Lung (tissue), 12 donors: ENCODE measurements around the gene LSMEM2. TPM values are rescaled to one million over a fixed set of nuclear protein-coding genes. Genes with fewer than 3 reads are reported as not detected.

Experiments
- ATAC-seq: fragments of 200-7000 bp; cut with Tn5 transposase; one replicate; pipeline ENCODE4 v1.9.1; 2020; ENCODE audit warnings: moderate number of reproducible peaks; ENCODE audit not compliant: insufficient read depth, low FRiP score
- DNase-seq, 3 donors: peaks; one replicate each; pipeline ENCODE4 v3.0.0-alpha.2; 2013 to 2017
- H3K27ac ChIP-seq, 2 donors: one replicate each; pipeline ENCODE4 v1.5.1; 2013; ENCODE audit warnings: mild to moderate bottlenecking in 2 of 2, moderate library complexity in 2 of 2, control low read depth in 1 of 2, inconsistent platforms in 1 of 2, low read depth in 1 of 2, low read length in 1 of 2
- H3K27me3 ChIP-seq, 3 donors: one replicate each; pipeline ENCODE4 v1.5.1; 2013; ENCODE audit warnings: low read length in 2 of 3; ENCODE audit not compliant: control insufficient read depth in 3 of 3, insufficient read depth in 3 of 3
- H3K36me3 ChIP-seq, 4 donors: one replicate each; pipeline ENCODE4 v1.5.1; 2013; ENCODE audit warnings: low read length in 4 of 4, mild to moderate bottlenecking in 1 of 4, moderate library complexity in 1 of 4; ENCODE audit not compliant: control insufficient read depth in 4 of 4, insufficient read depth in 4 of 4
- H3K4me1 ChIP-seq, 5 donors: one replicate each; pipeline ENCODE4 v1.5.1; 2013; ENCODE audit warnings: low read length in 5 of 5, mild to moderate bottlenecking in 2 of 5, moderate library complexity in 1 of 5; ENCODE audit not compliant: control insufficient read depth in 5 of 5, insufficient read depth in 5 of 5
- H3K4me3 ChIP-seq: one replicate; pipeline ENCODE4 v1.5.1; 2013; ENCODE audit warnings: mild to moderate bottlenecking, control low read depth, moderate library complexity
- H3K9ac ChIP-seq, 2 donors: one replicate each; pipeline ENCODE4 v1.5.1; 2013; ENCODE audit warnings: low read length in 2 of 2, control low read depth in 1 of 2; ENCODE audit not compliant: insufficient read depth in 1 of 2
- H3K9me3 ChIP-seq, 4 donors: one replicate each; pipeline ENCODE4 v1.5.1; 2013; ENCODE audit warnings: low read length in 3 of 4, mild to moderate bottlenecking in 1 of 4, moderate library complexity in 1 of 4; ENCODE audit not compliant: control insufficient read depth in 4 of 4, insufficient read depth in 3 of 4
- CTCF ChIP-seq: IDR thresholded peaks from 2 replicates; pipeline ENCODE4 v1.5.1; 2012; ENCODE audit warnings: mild to moderate bottlenecking; ENCODE audit errors: control extremely low read depth, extremely low read depth
- WGBS, 2 donors: extraction: QIAGEN DNeasy Blood & Tissue Kit; methylation state at CpG; one replicate each; pipeline ENCODE4 v1.1.7; 2013; 5-methylcytosine and 5-hydroxymethylcytosine counted together
- polyA plus RNA-seq, 2 donors: library from polyadenylated mRNA; stranded (reverse); fragments of 200-250 nt; gene quantifications; one replicate each; pipeline ENCODE4 v1.2.1, GENCODE V29; 2013
- total RNA-seq, 2 donors: library from RNA; depleted of rRNA in 1 of 2; stranded (reverse); fragments of >200 nt in 1 of 2; gene quantifications; one replicate each; pipeline ENCODE4 v1.2.1, GENCODE V29; 2014 to 2021
- donor health status: control.
- donor health status: control.
- donor health status: Bipolar disorder and iron deficiency.
- donor health status: healthy.
- donor health status: DM: yes; HTN: yes; CAD: no.

The LSMEM2 gene
- total and polyA plus RNA-seq, 4 donors: 0.10 to 0.49 (median 0.12) TPM; not detected in 1

- H3K4me3 ChIP-seq: peak overlapping the region; percentile 89
- H3K9me3 ChIP-seq: no peaks in the 10 kb centered on the region
- peak overlapping the region; percentile 59 to 90 for H3K9ac ChIP-seq
- peaks cover 0 to 21% (median 16%) of the 10 kb centered on the region in 4 donors for H3K36me3 ChIP-seq
- H3K27me3 ChIP-seq: no peaks in the 10 kb centered on the region
- DNase-seq: no peak
- peak overlapping the region in 1 of 2 donors; percentile 94 for H3K27ac ChIP-seq
- TF ChIP-seq CTCF: no peak
- peaks cover 0 to 52% (median 13%) of the 10 kb centered on the region in 5 donors for H3K4me1 ChIP-seq
- 64 to 84% methylated on average over 29 of the region's 29 CpGs for WGBS, 2 donors
- no peak for ATAC-seq
Measured at GRCh38 chr3:50319894-50320625, 41.2 kb downstream of the LSMEM2 start.

- Histone ChIP-seq H3K9me3 (no peaks in the 10 kb centered on the region), H3K4me3 (peak overlapping the region; percentile 89), H3K36me3 (peaks cover 0 to 26% (median 16%) of the 10 kb centered on the region in 4 donors), H3K27ac (peak overlapping the region; percentile 89 to 94), H3K27me3 (no peaks in the 10 kb centered on the region), H3K4me1 (peaks cover 0 to 52% (median 13%) of the 10 kb centered on the region in 5 donors), H3K9ac (peak overlapping the region; percentile 59 to 90)
- TF ChIP-seq CTCF: no peak
- DNase-seq: peak; percentile 88 to 92 (median 89)
- 0 to 1% methylated on average over 33 to 45 of the region's 45 CpGs for WGBS, 2 donors
- peak; percentile 58 for ATAC-seq
Measured at GRCh38 chr3:50320853-50321335, 42.0 kb downstream of the LSMEM2 start.

- H3K9ac ChIP-seq: peak overlapping the region; percentile 51 to 81
- no peak for TF ChIP-seq CTCF
- DNase-seq (peak; percentile 94 to 95 (median 94)), ATAC-seq (peak; percentile 71)
- H3K9me3 ChIP-seq: no peaks in the 10 kb centered on the region
- peaks cover 0 to 52% (median 13%) of the 10 kb centered on the region in 5 donors for H3K4me1 ChIP-seq
- H3K4me3 ChIP-seq: peak overlapping the region; percentile 89
- peak overlapping the region; percentile 89 to 94 for H3K27ac ChIP-seq
- WGBS, 2 donors: 0 to 1% methylated on average over 55 to 59 of the region's 59 CpGs
- H3K36me3 ChIP-seq: peaks cover 0 to 29% (median 13%) of the 10 kb centered on the region in 4 donors
- H3K27me3 ChIP-seq: no peaks in the 10 kb centered on the region
Measured at GRCh38 chr3:50321336-50322114, 42.6 kb downstream of the LSMEM2 start.
